Keratinocyte (primary cell): Measurements from ENCODE around the gene ETV7.

Experiments
- EZH2 ChIP-seq: IDR thresholded peaks from one replicate; pipeline ENCODE4 v1.6.1; 2012; ENCODE audit warnings: inconsistent platforms, mild to moderate bottlenecking, low read length, moderate library complexity
- TF ChIP-seq, protein P1 (sequence below), 3 experiments: IDR thresholded peaks in 1 of 3; conservative IDR thresholded peaks in 1 of 3; optimal IDR thresholded peaks in 1 of 3; 2 replicates in 2 of 3; 3 replicates in 1 of 3; pipeline versions ENCODE3 to v1.5.1; 2011; ENCODE audit warnings: low read length in 3 of 3, mild to moderate bottlenecking in 3 of 3, moderate library complexity in 2 of 3, control low read depth in 1 of 3, inconsistent platforms in 1 of 3; ENCODE audit not compliant: insufficient read depth in 2 of 3; ENCODE audit errors: extremely low read depth in 1 of 3

GRCh38 chr6:36336779-36337241 is 50.7 kb downstream of the ETV7 start, which contains the start of gene BNIP5:
- TF ChIP-seq, protein P1, sequence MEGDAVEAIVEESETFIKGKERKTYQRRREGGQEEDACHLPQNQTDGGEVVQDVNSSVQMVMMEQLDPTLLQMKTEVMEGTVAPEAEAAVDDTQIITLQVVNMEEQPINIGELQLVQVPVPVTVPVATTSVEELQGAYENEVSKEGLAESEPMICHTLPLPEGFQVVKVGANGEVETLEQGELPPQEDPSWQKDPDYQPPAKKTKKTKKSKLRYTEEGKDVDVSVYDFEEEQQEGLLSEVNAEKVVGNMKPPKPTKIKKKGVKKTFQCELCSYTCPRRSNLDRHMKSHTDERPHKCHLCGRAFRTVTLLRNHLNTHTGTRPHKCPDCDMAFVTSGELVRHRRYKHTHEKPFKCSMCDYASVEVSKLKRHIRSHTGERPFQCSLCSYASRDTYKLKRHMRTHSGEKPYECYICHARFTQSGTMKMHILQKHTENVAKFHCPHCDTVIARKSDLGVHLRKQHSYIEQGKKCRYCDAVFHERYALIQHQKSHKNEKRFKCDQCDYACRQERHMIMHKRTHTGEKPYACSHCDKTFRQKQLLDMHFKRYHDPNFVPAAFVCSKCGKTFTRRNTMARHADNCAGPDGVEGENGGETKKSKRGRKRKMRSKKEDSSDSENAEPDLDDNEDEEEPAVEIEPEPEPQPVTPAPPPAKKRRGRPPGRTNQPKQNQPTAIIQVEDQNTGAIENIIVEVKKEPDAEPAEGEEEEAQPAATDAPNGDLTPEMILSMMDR (optimal IDR thresholded peaks at IDR 0.05 in 1 of 3, IDR thresholded peaks at IDR 0.05 in 1 of 3, conservative IDR thresholded peaks at IDR 0.05 in 1 of 3; ENCODE audit: extremely low read depth in 1 of 3, insufficient read depth in 2 of 3, low read length in 3 of 3) = no peak
- TF ChIP-seq EZH2 = no peak
